NCI-H2227 treated with DMSO at 0.1 percent for 48 hours (cell line): ENCODE measurements around the gene HIGD1C.
"Not testable (repeated sequence)": the region's sequence is repeated elsewhere in the genome, so short reads cannot be mapped to it uniquely, and the experiment has no call there.

ENCODE experiments used
- DNase-seq: peaks from one replicate; lab custom pipeline; 2025; lab: John Stamatoyannopoulos, UW

The HIGD1C gene

GRCh38 chr12:50952510-50952909 is at the start of gene HIGD1C:
Gene HIGD1C (plus strand): TSS chr12:50952544. CDS start chr12:50953999, 1,455 bp downstream.
- no peak for DNase-seq

DNA sequence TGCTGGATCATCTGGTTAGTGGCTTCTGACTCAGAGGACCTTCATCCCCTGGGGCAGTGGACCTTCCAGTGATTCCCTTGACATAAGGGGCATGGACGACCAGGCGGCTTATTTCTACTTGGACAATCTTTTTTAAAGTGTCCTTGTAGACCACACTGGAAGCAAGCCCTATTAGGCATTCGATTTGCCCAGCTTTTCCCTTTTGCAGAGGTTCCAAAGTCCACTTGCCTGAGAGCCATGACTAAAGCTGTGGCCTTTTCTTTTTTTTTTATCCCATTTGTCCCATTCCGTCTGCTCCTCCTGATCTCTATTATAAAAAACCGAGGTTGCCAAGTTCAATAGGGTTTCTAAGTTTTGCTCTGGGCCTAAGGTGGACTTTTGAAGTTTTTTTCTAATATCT is 43.9 kb upstream of the HIGD1C start:
- not testable (repeated sequence) for DNase-seq

DNA sequence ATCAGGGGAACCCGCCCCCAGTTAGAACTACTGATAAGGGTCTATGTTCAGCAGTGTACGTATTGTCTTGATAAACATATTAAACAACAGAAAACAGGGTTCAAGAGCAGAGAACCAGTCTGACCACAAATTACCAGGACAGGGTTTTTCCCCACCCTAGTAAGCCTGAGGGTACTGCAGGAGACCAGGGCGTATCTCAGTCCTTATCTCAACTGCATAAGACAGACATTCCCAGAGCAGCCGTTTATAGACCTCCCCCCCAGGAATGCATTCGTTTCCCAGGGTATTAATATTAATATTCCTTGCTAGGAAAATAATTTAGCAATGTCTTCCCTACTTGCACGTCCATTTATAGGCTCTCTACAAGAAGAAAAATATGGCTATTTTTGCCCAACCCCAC is 40.0 kb upstream of the HIGD1C start:
- not testable (repeated sequence) for DNase-seq

GRCh38 chr12:50913224-50913623 is 39.1 kb upstream of the HIGD1C start:
- DNase-seq = no peak

DNA sequence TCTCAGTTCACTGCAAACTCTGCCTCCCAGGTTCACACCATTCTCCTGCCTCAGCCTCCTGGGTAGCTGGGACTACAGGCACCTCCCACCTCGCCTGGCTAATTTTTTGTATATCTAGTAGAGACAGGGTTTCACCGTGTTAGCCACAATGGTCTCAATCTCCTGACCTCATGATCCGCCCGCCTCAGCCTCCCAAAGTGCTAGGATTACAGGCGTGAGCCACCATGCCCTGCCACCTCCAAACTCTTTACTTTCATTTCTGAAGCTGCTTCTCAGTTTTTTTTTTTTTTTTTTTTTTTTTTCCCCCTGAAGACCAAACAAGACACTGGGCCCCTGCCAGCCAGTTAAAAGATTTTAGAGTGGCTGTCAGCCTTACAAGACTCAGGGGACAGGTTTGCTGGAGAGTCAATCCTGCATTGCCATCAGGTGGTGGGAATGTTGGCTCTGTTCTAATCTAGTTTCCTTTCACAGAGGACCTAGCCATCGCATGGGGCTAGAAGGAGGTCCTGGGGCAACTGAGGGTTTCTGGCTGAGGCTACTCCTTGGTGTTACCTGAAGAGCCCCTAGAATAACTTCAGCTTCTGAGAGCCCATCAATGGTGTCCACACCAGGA is 37.4 kb upstream of the HIGD1C start:
- no peak for DNase-seq

DNA sequence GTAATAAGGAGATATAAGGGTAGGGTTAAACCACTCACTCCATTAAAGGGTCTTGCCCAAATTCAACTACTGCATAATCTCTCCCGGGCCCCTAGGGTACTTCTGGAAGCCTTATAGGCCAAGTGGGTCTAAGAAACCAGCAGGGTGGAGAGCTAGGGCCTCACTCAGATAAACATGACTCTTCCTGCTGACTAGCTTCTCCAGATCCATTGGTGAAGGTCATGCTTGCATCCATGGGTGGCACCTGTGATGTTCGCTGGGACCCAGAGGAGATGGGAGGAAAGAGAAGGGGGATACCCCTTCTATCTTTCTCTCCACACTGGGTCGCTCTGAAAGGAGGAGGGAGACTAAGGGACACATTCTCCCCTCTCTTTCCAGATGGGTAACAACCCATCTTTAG is 36.1 kb upstream of the HIGD1C start:
- no peak for DNase-seq

DNA sequence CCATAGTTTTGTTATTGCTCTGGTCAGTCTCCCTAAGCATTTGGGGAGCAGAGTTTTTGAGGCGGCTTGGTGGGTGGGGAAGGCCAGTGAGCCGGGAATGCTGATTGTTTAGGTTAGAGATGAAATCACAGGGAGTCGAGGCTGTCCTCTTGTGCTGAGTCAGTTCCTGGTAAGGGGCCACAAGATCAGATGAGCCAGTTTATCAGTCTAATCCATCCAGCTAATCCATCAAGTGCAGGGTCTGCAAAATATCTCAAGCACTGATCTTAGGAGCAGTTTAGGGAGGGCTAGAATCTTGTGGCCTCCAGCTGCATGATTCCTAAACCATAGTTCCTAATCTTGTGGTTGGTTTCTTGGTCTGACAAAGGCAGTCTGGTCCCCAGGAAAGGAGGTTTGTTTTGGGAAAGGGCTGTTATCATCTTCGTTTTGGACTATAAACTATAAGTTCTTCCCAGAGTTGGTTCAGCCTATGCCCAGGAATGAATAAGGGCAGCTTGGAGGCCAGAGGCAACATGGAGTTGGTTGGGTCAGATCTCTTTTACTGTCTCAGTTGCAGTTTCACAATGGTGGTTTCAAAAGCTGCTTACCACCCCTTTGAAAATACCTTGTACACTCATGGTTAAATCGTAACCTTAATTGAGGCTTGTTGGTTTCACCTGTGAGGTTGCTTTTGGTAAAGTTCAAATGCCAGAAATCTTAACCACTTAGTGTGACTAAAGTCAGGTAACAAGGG is 33.6 kb upstream of the HIGD1C start:
- DNase-seq = no peak

GRCh38 chr12:50922820-50923219 is 29.5 kb upstream of the HIGD1C start:
- no peak for DNase-seq

- no peak for DNase-seq
These were observed 28.8 kb upstream of the HIGD1C start for GRCh38 chr12:50923361-50924130.

DNA sequence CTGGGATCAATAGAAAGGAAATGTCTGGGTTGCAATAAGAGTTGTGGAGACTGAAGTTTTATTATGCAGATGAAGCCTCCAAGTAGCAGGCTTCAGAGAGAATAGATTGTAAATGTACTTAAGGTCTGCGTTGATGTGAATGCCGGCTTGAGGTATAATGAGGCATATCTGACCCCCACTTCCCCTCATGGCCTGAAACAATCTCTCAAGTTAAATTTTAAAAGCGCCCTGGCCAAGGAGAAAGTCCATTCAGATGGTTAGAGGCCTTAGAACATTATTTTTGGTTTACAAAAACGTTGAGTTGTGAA is 28.3 kb upstream of the HIGD1C start:
- no peak for DNase-seq

- DNase-seq = peak; percentile 90
These were observed 27.7 kb upstream of the HIGD1C start for GRCh38 chr12:50924439-50925341.

GRCh38 chr12:50925342-50925651 is 27.0 kb upstream of the HIGD1C start:
- no peak for DNase-seq

- no peak for DNase-seq
These were observed 26.4 kb upstream of the HIGD1C start for GRCh38 chr12:50925920-50926319.

GRCh38 chr12:50926415-50926814 is 25.9 kb upstream of the HIGD1C start:
- no peak for DNase-seq

- not testable (repeated sequence) for DNase-seq
These were observed 25.4 kb upstream of the HIGD1C start for GRCh38 chr12:50926932-50927331.

DNA sequence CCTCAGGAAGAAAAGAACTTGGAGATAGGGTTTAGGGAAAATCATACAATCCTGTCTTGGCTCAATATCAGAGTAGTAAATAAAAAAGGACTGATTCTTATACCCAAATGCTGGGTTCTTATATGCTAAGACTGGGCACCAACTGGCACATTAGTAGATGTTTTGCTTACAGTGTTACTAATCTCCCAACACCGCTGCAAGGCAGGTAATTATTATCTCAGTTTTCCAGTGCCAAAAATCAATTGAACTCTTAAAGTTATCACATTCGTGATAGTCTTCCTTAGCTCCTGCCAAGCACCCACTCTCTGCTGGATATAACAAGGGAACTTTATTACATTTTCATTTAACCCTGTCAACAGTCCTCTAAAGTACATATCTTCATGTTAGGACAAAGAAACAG is 25.0 kb upstream of the HIGD1C start:
- DNase-seq = no peak

- DNase-seq = no peak
These were observed 24.5 kb upstream of the HIGD1C start for GRCh38 chr12:50927766-50928224.

DNA sequence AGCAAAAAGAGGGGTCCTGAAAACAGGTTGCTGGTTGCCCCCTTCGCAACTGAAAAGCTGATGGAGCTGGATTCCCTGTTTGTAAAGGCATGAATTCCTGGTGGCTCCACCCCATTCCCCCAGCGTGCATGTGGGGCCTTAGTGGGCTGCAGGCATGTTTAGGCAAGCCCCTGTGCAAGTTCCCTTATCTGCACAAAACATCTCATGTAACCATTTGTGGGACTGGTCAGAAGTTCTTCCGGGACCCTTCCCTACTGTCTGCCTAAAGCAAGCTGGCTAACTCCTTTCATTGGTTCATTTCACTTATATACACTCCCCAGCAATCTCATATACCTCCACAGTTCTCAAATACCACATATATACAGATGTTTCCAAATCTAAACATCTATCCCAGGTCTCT is 24.0 kb upstream of the HIGD1C start:
- DNase-seq = no peak

DNA sequence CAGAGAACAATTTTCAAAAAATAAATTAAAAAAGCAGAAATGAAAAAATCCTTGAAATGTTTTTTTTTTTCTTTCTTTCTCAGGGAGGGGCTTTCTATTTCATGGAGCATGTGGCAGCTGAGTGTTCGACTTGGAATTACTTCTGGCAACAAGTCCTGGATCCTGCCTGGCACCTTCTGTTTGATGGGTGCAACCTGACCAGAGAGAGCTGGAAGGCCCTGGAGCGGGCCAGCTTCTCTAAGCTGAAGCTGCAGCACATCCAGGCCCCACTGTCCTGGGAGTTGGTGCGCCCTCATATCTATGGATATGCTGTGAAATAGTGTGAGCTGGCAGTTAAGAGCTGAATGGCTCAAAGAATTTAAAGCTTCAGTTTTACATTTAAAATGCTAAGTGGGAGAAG is 22.5 kb upstream of the HIGD1C start:
- DNase-seq = no peak

GRCh38 chr12:50930477-50930876 is 21.9 kb upstream of the HIGD1C start:
- DNase-seq = not testable (repeated sequence)

GRCh38 chr12:50932787-50933280 is 19.5 kb upstream of the HIGD1C start:
- no peak for DNase-seq
